ENCODE data around the gene FZD1.

Gene FZD1

GRCh38 chr7:91239171-91239604 is 25.0 kb upstream of the FZD1 start:
- Histone ChIP-seq H3K4ac (ENCODE audit: low read depth, low read length) (no peak overlapping the region), H3K14ac (ENCODE audit: low read length) (no peak overlapping the region), H3K9ac (ENCODE audit: low read length) (no peak overlapping the region), H2AFZ (ENCODE audit: insufficient read depth, low read length, poor library complexity) (no peak overlapping the region), H3K9me3 (ENCODE audit: insufficient read depth, low read depth, low read length) (no peaks in the 10 kb centered on the region), H2BK120ac (ENCODE audit: insufficient read depth, low read length, poor library complexity) (no peak overlapping the region), H3K79me2 (ENCODE audit: control insufficient read depth, insufficient read depth, low read length, poor library complexity) (no peaks in the 10 kb centered on the region), H2BK12ac (ENCODE audit: low read length) (no peak overlapping the region), H3K4me2 (ENCODE audit: low read length) (no peak overlapping the region), H3K4me3 (ENCODE audit: low read depth, low read length) (no peak overlapping the region), H3K36me3 (ENCODE audit: control insufficient read depth in 1 of 2, insufficient read depth in 2 of 2, low read length in 2 of 2) (no peaks in the 10 kb centered on the region), H3K27me3 (ENCODE audit: insufficient read depth, low read length) (no peaks in the 10 kb centered on the region), H3K18ac (ENCODE audit: low read length) (no peak overlapping the region), H3K4me1 (ENCODE audit: control insufficient read depth in 1 of 2, insufficient read depth in 2 of 2, low read length in 2 of 2) (peaks cover 0 to 4% of the 10 kb centered on the region in 2 experiments), H4K8ac (ENCODE audit: low read depth, low read length) (no peak overlapping the region), H2AK5ac (ENCODE audit: low read length) (no peak overlapping the region), H4K91ac (ENCODE audit: low read depth, low read length) (no peak overlapping the region), H3K79me1 (ENCODE audit: low read length) (no peaks in the 10 kb centered on the region), H2BK5ac (ENCODE audit: low read depth, low read length, poor library complexity) (no peak overlapping the region), H3K27ac (ENCODE audit: low read depth, low read length) (no peak overlapping the region), H4K12ac (ENCODE audit: low read depth, low read length) (no peak overlapping the region), H3K23ac (ENCODE audit: low read length) (no peak overlapping the region)
- no CpG with 5 or more reads among the region's 2 CpGs for WGBS (ENCODE audit: extremely low coverage, insufficient coverage, insufficient read length)
- DNase-seq = no peak

GRCh38 chr7:91239772-91240171 is 24.5 kb upstream of the FZD1 start:
- H3K79me1 ChIP-seq (ENCODE audit: low read length) = no peaks in the 10 kb centered on the region
- H3K27me3 ChIP-seq (ENCODE audit: insufficient read depth, low read length) = no peaks in the 10 kb centered on the region
- H2BK5ac ChIP-seq (ENCODE audit: low read depth, low read length, poor library complexity) = no peak overlapping the region
- no CpG with 5 or more reads among the region's 1 CpG for WGBS (ENCODE audit: extremely low coverage, insufficient coverage, insufficient read length)
- no peak overlapping the region for H3K18ac ChIP-seq (ENCODE audit: low read length)
- H3K9me3 ChIP-seq (ENCODE audit: insufficient read depth, low read depth, low read length) = no peaks in the 10 kb centered on the region
- H2BK12ac ChIP-seq (ENCODE audit: low read length) = no peak overlapping the region
- no peak overlapping the region for H3K4me2 ChIP-seq (ENCODE audit: low read length)
- DNase-seq = no peak
- H3K23ac ChIP-seq (ENCODE audit: low read length) = no peak overlapping the region
- H3K4me3 ChIP-seq (ENCODE audit: low read depth, low read length) = no peak overlapping the region
- H4K12ac ChIP-seq (ENCODE audit: low read depth, low read length) = no peak overlapping the region
- H3K27ac ChIP-seq (ENCODE audit: low read depth, low read length) = no peak overlapping the region
- H2AK5ac ChIP-seq (ENCODE audit: low read length) = no peak overlapping the region
- H4K91ac ChIP-seq (ENCODE audit: low read depth, low read length) = no peak overlapping the region
- no peak overlapping the region for H3K9ac ChIP-seq (ENCODE audit: low read length)
- no peak overlapping the region for H3K4ac ChIP-seq (ENCODE audit: low read depth, low read length)
- peaks cover 0 to 4% of the 10 kb centered on the region in 2 experiments for H3K4me1 ChIP-seq (ENCODE audit: control insufficient read depth in 1 of 2, insufficient read depth in 2 of 2, low read length in 2 of 2)
- no peak overlapping the region for H3K14ac ChIP-seq (ENCODE audit: low read length)
- no peaks in the 10 kb centered on the region for H3K36me3 ChIP-seq (ENCODE audit: control insufficient read depth in 1 of 2, insufficient read depth in 2 of 2, low read length in 2 of 2)
- H4K8ac ChIP-seq (ENCODE audit: low read depth, low read length) = no peak overlapping the region
- no peak overlapping the region for H2AFZ ChIP-seq (ENCODE audit: insufficient read depth, low read length, poor library complexity)
- H3K79me2 ChIP-seq (ENCODE audit: control insufficient read depth, insufficient read depth, low read length, poor library complexity) = no peaks in the 10 kb centered on the region
- no peak overlapping the region for H2BK120ac ChIP-seq (ENCODE audit: insufficient read depth, low read length, poor library complexity)

GRCh38 chr7:91240376-91240941 is 23.8 kb upstream of the FZD1 start:
- H4K91ac ChIP-seq (ENCODE audit: low read depth, low read length) = no peak overlapping the region

GRCh38 chr7:91242097-91242844 is 22.0 kb upstream of the FZD1 start:
- no peak overlapping the region for H3K4me3 ChIP-seq (ENCODE audit: low read depth, low read length)
- H2AFZ ChIP-seq (ENCODE audit: insufficient read depth, low read length, poor library complexity) = no peak overlapping the region
- H2BK120ac ChIP-seq (ENCODE audit: insufficient read depth, low read length, poor library complexity) = no peak overlapping the region
- H4K12ac ChIP-seq (ENCODE audit: low read depth, low read length) = no peak overlapping the region
- no peaks in the 10 kb centered on the region for H3K9me3 ChIP-seq (ENCODE audit: insufficient read depth, low read depth, low read length)
- no peak overlapping the region for H3K4me2 ChIP-seq (ENCODE audit: low read length)
- no peaks in the 10 kb centered on the region for H3K79me2 ChIP-seq (ENCODE audit: control insufficient read depth, insufficient read depth, low read length, poor library complexity)
- H3K4ac ChIP-seq (ENCODE audit: low read depth, low read length) = no peak overlapping the region
- H3K27ac ChIP-seq (ENCODE audit: low read depth, low read length) = no peak overlapping the region
- H2AK5ac ChIP-seq (ENCODE audit: low read length) = no peak overlapping the region
- no peak overlapping the region for H3K14ac ChIP-seq (ENCODE audit: low read length)
- no peak overlapping the region for H3K23ac ChIP-seq (ENCODE audit: low read length)
- no peak overlapping the region for H4K91ac ChIP-seq (ENCODE audit: low read depth, low read length)
- no peak overlapping the region for H2BK12ac ChIP-seq (ENCODE audit: low read length)
- no peak overlapping the region for H4K8ac ChIP-seq (ENCODE audit: low read depth, low read length)
- H3K9ac ChIP-seq (ENCODE audit: low read length) = no peak overlapping the region
- DNase-seq = no peak
- WGBS (ENCODE audit: extremely low coverage, insufficient coverage, insufficient read length) = no CpG with 5 or more reads among the region's 8 CpGs
- no peaks in the 10 kb centered on the region for H3K36me3 ChIP-seq (ENCODE audit: control insufficient read depth in 1 of 2, insufficient read depth in 2 of 2, low read length in 2 of 2)
- no peak overlapping the region for H2BK5ac ChIP-seq (ENCODE audit: low read depth, low read length, poor library complexity)
- H3K79me1 ChIP-seq (ENCODE audit: low read length) = no peaks in the 10 kb centered on the region
- no peaks in the 10 kb centered on the region for H3K27me3 ChIP-seq (ENCODE audit: insufficient read depth, low read length)
- H3K4me1 ChIP-seq (ENCODE audit: control insufficient read depth in 1 of 2, insufficient read depth in 2 of 2, low read length in 2 of 2) = peaks cover 0 to 4% of the 10 kb centered on the region in 2 experiments
- no peak overlapping the region for H3K18ac ChIP-seq (ENCODE audit: low read length)

More at GRCh38 chr7:91240376-91240941, 23.8 kb upstream of the FZD1 start:
- H4K12ac ChIP-seq (ENCODE audit: low read depth, low read length) = no peak overlapping the region
- H3K4me3 ChIP-seq (ENCODE audit: low read depth, low read length) = no peak overlapping the region
- no peak overlapping the region for H2BK5ac ChIP-seq (ENCODE audit: low read depth, low read length, poor library complexity)
- no peak overlapping the region for H2BK12ac ChIP-seq (ENCODE audit: low read length)
- no peak for DNase-seq
- H3K79me1 ChIP-seq (ENCODE audit: low read length) = no peaks in the 10 kb centered on the region
- no peak overlapping the region for H3K27ac ChIP-seq (ENCODE audit: low read depth, low read length)
- peaks cover 0 to 4% of the 10 kb centered on the region in 2 experiments for H3K4me1 ChIP-seq (ENCODE audit: control insufficient read depth in 1 of 2, insufficient read depth in 2 of 2, low read length in 2 of 2)
- no peak overlapping the region for H2AK5ac ChIP-seq (ENCODE audit: low read length)
- H3K27me3 ChIP-seq (ENCODE audit: insufficient read depth, low read length) = no peaks in the 10 kb centered on the region
- no peak overlapping the region for H3K9ac ChIP-seq (ENCODE audit: low read length)
- H3K9me3 ChIP-seq (ENCODE audit: insufficient read depth, low read depth, low read length) = no peaks in the 10 kb centered on the region
- no peaks in the 10 kb centered on the region for H3K79me2 ChIP-seq (ENCODE audit: control insufficient read depth, insufficient read depth, low read length, poor library complexity)
- no peak overlapping the region for H4K8ac ChIP-seq (ENCODE audit: low read depth, low read length)
- no peak overlapping the region for H3K18ac ChIP-seq (ENCODE audit: low read length)
- no peak overlapping the region for H3K14ac ChIP-seq (ENCODE audit: low read length)
- no peak overlapping the region for H3K4ac ChIP-seq (ENCODE audit: low read depth, low read length)
- no peak overlapping the region for H2BK120ac ChIP-seq (ENCODE audit: insufficient read depth, low read length, poor library complexity)
- no peak overlapping the region for H3K4me2 ChIP-seq (ENCODE audit: low read length)
- H3K36me3 ChIP-seq (ENCODE audit: control insufficient read depth in 1 of 2, insufficient read depth in 2 of 2, low read length in 2 of 2) = no peaks in the 10 kb centered on the region
- H2AFZ ChIP-seq (ENCODE audit: insufficient read depth, low read length, poor library complexity) = no peak overlapping the region
- WGBS (ENCODE audit: extremely low coverage, insufficient coverage, insufficient read length) = no CpG with 5 or more reads among the region's 2 CpGs
- H3K23ac ChIP-seq (ENCODE audit: low read length) = no peak overlapping the region
